GM12891 (cell line): ENCODE data around the gene TAS1R2.

ENCODE experiments used
- PAX5 ChIP-seq: IDR thresholded peaks from 2 replicates; pipeline ENCODE4 v1.6.1; 2011; ENCODE audit warnings: low read length, moderate library complexity, mild to moderate bottlenecking; ENCODE audit not compliant: insufficient read depth, severe bottlenecking
- POLR2A ChIP-seq: IDR thresholded peaks from 2 replicates; pipeline ENCODE4 v1.6.1; 2011; ENCODE audit warnings: low read depth, low read length, control low read depth
- POLR2AphosphoS5 ChIP-seq: IDR thresholded peaks from 2 replicates; pipeline ENCODE4 v1.6.1; 2011; ENCODE audit warnings: low read depth, low read length, control low read depth
- POU2F2 ChIP-seq: IDR thresholded peaks from 2 replicates; pipeline ENCODE4 v1.6.1; 2011; ENCODE audit warnings: low read depth, mild to moderate bottlenecking, control low read depth, low read length, moderate library complexity
- SPI1 ChIP-seq: IDR thresholded peaks from 2 replicates; pipeline ENCODE4 v1.6.1; 2011; ENCODE audit warnings: low read depth, low read length, control low read depth
- TAF1 ChIP-seq: IDR thresholded peaks from 2 replicates; pipeline ENCODE4 v1.6.1; 2011; ENCODE audit warnings: low read depth, low read length, control low read depth

DNA sequence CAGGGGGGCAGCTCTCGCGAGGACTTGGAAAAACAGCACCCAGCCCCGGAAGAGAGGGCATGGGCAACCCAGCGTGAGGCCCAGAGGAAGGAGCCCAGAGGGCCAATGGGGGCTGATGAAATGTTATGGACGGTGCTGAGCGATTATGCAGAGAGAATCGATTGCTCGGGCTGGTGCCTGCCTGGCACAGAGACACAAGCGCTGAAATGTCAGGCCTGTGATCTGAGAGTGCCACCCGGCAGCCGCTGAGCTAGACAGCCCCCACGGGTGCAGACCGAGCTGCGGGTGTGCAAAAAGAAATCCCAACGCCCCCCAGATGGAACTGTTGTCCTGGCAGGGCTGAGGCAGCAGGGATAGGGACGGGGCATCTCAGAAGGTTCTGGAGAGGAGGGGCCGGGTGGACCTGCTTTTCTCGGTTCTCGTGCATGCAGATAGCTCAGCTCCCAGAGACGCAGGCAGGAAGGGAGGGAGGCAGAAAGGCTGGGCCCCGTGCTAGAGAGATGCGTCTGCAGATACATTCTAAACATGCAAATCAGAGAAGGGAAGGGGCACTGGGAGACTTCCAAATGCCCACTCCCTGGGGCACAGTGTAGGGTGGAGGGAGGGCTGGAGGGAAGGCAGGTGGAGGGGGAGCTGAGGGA, 41.5 kb downstream of the TAS1R2 start:
- TF ChIP-seq POLR2A (no peak), TAF1 (no peak), POLR2AphosphoS5 (no peak), PAX5 (no peak), SPI1 (no peak), POU2F2 (no peak)
